Vagina (tissue), 2 donors: ENCODE results near the gene ABCA10.

Source experiments
- CTCF ChIP-seq, 3 experiments: fragments of 450-650 bp in 2 of 3; fragments of 200-600 bp in 1 of 3; sonication (generic) in 1 of 3; IDR thresholded peaks; one replicate each; pipeline ENCODE4 v1.5.1; 2017 to 2019; ENCODE audit warnings: antibody characterized with exemption in 3 of 3, mild to moderate bottlenecking in 2 of 3, moderate library complexity in 2 of 3
- POLR2A ChIP-seq, 2 donors: fragments of 450-650 bp; IDR thresholded peaks; one replicate each; pipeline ENCODE4 v1.6.1; 2017; ENCODE audit warnings: antibody characterized with exemption in 2 of 2, mild to moderate bottlenecking in 2 of 2, moderate library complexity in 2 of 2
- POLR2AphosphoS5 ChIP-seq, 2 donors: sonication (generic); formaldehyde crosslinking; IDR thresholded peaks; one replicate each; pipeline ENCODE4 v1.9.0; 2017; ENCODE audit warnings: antibody characterized with exemption in 2 of 2, mild to moderate bottlenecking in 2 of 2, low read depth in 1 of 2; ENCODE audit not compliant: insufficient read depth in 1 of 2

- TF ChIP-seq CTCF (IDR thresholded peaks at IDR 0.05): no peak
- no peak for TF ChIP-seq POLR2A (IDR thresholded peaks at IDR 0.05)
- TF ChIP-seq POLR2AphosphoS5 (IDR thresholded peaks at IDR 0.05; ENCODE audit: insufficient read depth in 1 of 2, low read depth in 1 of 2): no peak
These were observed 4.0 kb upstream of the ABCA10 start for GRCh38 chr17:69232650-69233049.
